AG04450 (cell line): ENCODE measurements around the gene SPRY4. TPM values are rescaled to one million over a fixed set of nuclear protein-coding genes. Genes with fewer than 3 reads are reported as not detected.
A peak's percentile ranks its signal among the peaks of the same experiment; 100 is the strongest.

Experiments used
- CTCF ChIA-PET: fragments of 300-600, 350-600 bp; formaldehyde crosslinking; extraction: SDS; loops from one replicate; lab custom pipeline; 2022; ENCODE audit warnings: antibody characterized with exemption, inconsistent platforms; lab: Charles Lee
- POLR2A ChIA-PET: fragments of 350-600 bp; formaldehyde crosslinking; extraction: SDS; loops from one replicate; lab custom pipeline; 2021; ENCODE audit warnings: antibody characterized with exemption, inconsistent platforms; lab: Yijun Ruan, JAX
- DNase-seq: peaks from one replicate; pipeline ENCODE4 v3.0.0-alpha.2; 2011; ENCODE audit warnings: low read depth, low spot score
- H3K27ac ChIP-seq: one replicate; pipeline ENCODE4 v1.5.1; 2012; ENCODE audit warnings: low read depth, low read length, control low read depth
- H3K27me3 ChIP-seq: one replicate; pipeline ENCODE4 v1.6.0; 2012; ENCODE audit warnings: low read length; ENCODE audit not compliant: control insufficient read depth, insufficient read depth
- H3K4me3 ChIP-seq: 2 replicates; pipeline ENCODE4 v1.5.1; 2011; ENCODE audit warnings: mild to moderate bottlenecking, low read depth, low read length, control low read depth
- H3K9me3 ChIP-seq: 2 replicates; pipeline ENCODE4 v1.5.1; 2012; ENCODE audit warnings: low read length; ENCODE audit not compliant: control insufficient read depth, insufficient read depth
- polyA plus RNA-seq: library from polyadenylated mRNA; depleted of rRNA; stranded (reverse); fragments of >200 nt; gene quantifications from 2 replicates; pipeline ENCODE4 v1.2.3, GENCODE V29; 2011
- TF ChIP-seq, protein P1 (sequence below): IDR thresholded peaks from 2 replicates; pipeline ENCODE4 v1.5.1; 2011; ENCODE audit warnings: low read depth, low read length, control low read depth, inconsistent platforms

The SPRY4 gene
- polyA plus RNA-seq, 1 experiment, result 8.7 TPM

DNA sequence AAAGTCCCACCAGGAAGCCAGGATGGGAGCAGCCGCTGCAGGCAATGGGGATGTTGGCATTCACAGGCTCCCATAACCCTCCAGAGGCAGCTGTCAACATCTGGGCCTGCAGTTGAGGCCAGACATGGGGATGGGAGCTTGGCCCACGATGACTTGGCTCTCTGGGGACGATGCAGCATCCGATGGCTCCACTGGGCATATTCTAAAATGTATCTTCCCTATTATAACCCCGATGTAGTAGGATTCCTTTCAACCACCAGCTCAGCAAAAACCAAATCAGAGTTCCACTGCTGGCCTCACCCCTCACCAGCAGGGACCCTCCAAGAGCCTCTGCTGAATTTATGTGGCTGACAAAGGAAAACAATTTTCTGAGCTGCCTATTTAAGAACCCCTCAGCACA lies 7.1 kb downstream of the SPRY4 start:
- POLR2A ChIA-PET, result interaction anchor here (0.7 kb wide), 2 partner anchors 69 to 327 kb away, joined by 3 read pairs; no protein-coding TSS in a partner anchor
- CTCF ChIA-PET, result interaction anchor here (0.6 to 1.6 kb wide), 6 partner anchors 10 to 338 kb away, joined by 3 to 8 read pairs (median 4); no protein-coding TSS in a partner anchor
- Histone ChIP-seq H3K27ac (peak overlapping the region; percentile 25), H3K4me3 (0 out of 2 replicates have a peak overlapping the region, but pooled peaks have one; percentile 0), H3K27me3 (no peaks in the 10 kb centered on the region), H3K9me3 (no peaks in the 10 kb centered on the region; the same call in 1 of the 2 replicates)
- DNase-seq, result no peak
- TF ChIP-seq, protein P1, sequence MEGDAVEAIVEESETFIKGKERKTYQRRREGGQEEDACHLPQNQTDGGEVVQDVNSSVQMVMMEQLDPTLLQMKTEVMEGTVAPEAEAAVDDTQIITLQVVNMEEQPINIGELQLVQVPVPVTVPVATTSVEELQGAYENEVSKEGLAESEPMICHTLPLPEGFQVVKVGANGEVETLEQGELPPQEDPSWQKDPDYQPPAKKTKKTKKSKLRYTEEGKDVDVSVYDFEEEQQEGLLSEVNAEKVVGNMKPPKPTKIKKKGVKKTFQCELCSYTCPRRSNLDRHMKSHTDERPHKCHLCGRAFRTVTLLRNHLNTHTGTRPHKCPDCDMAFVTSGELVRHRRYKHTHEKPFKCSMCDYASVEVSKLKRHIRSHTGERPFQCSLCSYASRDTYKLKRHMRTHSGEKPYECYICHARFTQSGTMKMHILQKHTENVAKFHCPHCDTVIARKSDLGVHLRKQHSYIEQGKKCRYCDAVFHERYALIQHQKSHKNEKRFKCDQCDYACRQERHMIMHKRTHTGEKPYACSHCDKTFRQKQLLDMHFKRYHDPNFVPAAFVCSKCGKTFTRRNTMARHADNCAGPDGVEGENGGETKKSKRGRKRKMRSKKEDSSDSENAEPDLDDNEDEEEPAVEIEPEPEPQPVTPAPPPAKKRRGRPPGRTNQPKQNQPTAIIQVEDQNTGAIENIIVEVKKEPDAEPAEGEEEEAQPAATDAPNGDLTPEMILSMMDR, result peak; percentile 65

GRCh38 chr5:142317173-142317572 lies 7.6 kb downstream of the SPRY4 start:
- no peak for DNase-seq
- POLR2A ChIA-PET, result no interaction called here

GRCh38 chr5:142316681-142317080 lies 8.1 kb downstream of the SPRY4 start:
- ChIA-PET POLR2A (interaction anchor here (0.5 kb wide), 1 partner anchor 8 kb away, joined by 5 read pairs; the partner anchor contains the start of gene SPRY4), CTCF (interaction anchor here (1.6 kb wide), 2 partner anchors 11 to 232 kb away, joined by 6 to 8 read pairs; no protein-coding TSS in a partner anchor)
- Histone ChIP-seq H3K27ac (no peak overlapping the region), H3K27me3 (no peaks in the 10 kb centered on the region), H3K4me3 (no peak overlapping the region), H3K9me3 (no peaks in the 10 kb centered on the region; the same call in 1 of the 2 replicates)
- TF ChIP-seq, protein P1, result no peak
- DNase-seq, result no peak

More at GRCh38 chr5:142317173-142317572, 7.6 kb downstream of the SPRY4 start:
- CTCF ChIA-PET, result interaction anchor here (0.6 to 1.6 kb wide), 5 partner anchors 10 to 339 kb away, joined by 3 to 8 read pairs (median 5); no protein-coding TSS in a partner anchor
- H3K27ac ChIP-seq, result no peak overlapping the region
- H3K27me3 ChIP-seq, result no peaks in the 10 kb centered on the region
- H3K4me3 ChIP-seq, result no peak overlapping the region
- TF ChIP-seq, protein P1, result no peak
- no peaks in the 10 kb centered on the region; the same call in 1 of the 2 replicates for H3K9me3 ChIP-seq

GRCh38 chr5:142316051-142316450 lies 8.8 kb downstream of the SPRY4 start:
- ChIA-PET POLR2A (interaction anchor here (1.0 to 1.5 kb wide), 2 partner anchors 9 to 11 kb away, joined by 3 to 4 read pairs; partner anchors contain the start of gene SPRY4), CTCF (interaction anchor here (0.5 to 1.3 kb wide), 2 partner anchors 18 to 233 kb away, joined by 3 read pairs; no protein-coding TSS in a partner anchor)
- Histone ChIP-seq H3K9me3 (no peaks in the 10 kb centered on the region; the same call in 1 of the 2 replicates), H3K4me3 (no peak overlapping the region), H3K27me3 (no peaks in the 10 kb centered on the region), H3K27ac (peak overlapping the region; percentile 11)
- no peak for DNase-seq
- TF ChIP-seq, protein P1, result no peak
